GM12878 (cell line): ENCODE data around the gene MEP1B. TPM values are rescaled to one million over a fixed set of nuclear protein-coding genes. Genes with fewer than 3 reads are reported as not detected.

Experiments used
- ATAC-seq: fragments of 200-7000 bp; cut with Tn5 transposase; 3 replicates; pipeline ENCODE4 v1.9.1; 2020; ENCODE audit warnings: mild to moderate bottlenecking, moderate library complexity
- BruUV-seq: library from RNA; stranded (reverse); fragments of 400-500 nt; replicated peaks from 2 replicates; lab custom pipeline; 2021; lab: Mats Ljungman, UMichigan
- CTCF ChIA-PET: fragments of 300-600 bp; sonication (Branson Sonifier 250); formaldehyde crosslinking; extraction: SDS; loops from one replicate; lab custom pipeline; 2021; ENCODE audit warnings: inconsistent platforms; lab: Yijun Ruan, JAX
- POLR2A ChIA-PET: fragments of 350-600 bp; formaldehyde crosslinking; extraction: SDS; loops from one replicate; lab custom pipeline; 2021; ENCODE audit warnings: inconsistent platforms; lab: Charles Lee
- RAD21 ChIA-PET: fragments of 300-600 bp; sonication (Branson Sonifier 250); formaldehyde crosslinking; loops from one replicate; lab custom pipeline; 2023; ENCODE audit warnings: antibody characterized with exemption; ENCODE audit not compliant: unreplicated experiment; lab: Charles Lee
- SMC1A ChIA-PET: fragments of 300-600 bp; sonication (Branson Sonifier 250); formaldehyde crosslinking; loops from one replicate; lab custom pipeline; 2023; ENCODE audit not compliant: unreplicated experiment, uncharacterized antibody; lab: Charles Lee
- DNase-seq: peaks from one replicate; pipeline ENCODE4 v3.0.0-alpha.2; 2011; ENCODE audit warnings: low read depth, low spot score
- FAIRE-seq: peaks from 3 replicates; lab custom pipeline; 2011; peaks lifted over from hg19 to GRCh38; lab: Jason Lieb, UNC
- H2AFZ ChIP-seq: 2 replicates; pipeline ENCODE4 v1.6.0; 2011; ENCODE audit warnings: low read depth, low read length, control low read depth; ENCODE audit not compliant: control insufficient read depth
- H3K27ac ChIP-seq: 2 replicates; pipeline ENCODE4 v1.5.1; 2011; ENCODE audit warnings: control low read depth; ENCODE audit not compliant: control insufficient read depth, insufficient read depth
- H3K27me3 ChIP-seq, 2 experiments: replicated peaks in 1 of 2; 2 replicates each; pipeline versions ENCODE4 v1.6.0 to v1.6.1; 2011; ENCODE audit warnings: low read length in 1 of 2; ENCODE audit not compliant: control insufficient read depth in 2 of 2, insufficient read depth in 2 of 2
- H3K36me3 ChIP-seq, 2 experiments: 2 replicates each; pipeline ENCODE4 v1.5.1; 2011; ENCODE audit warnings: low read length in 1 of 2; ENCODE audit not compliant: control insufficient read depth in 2 of 2, insufficient read depth in 2 of 2
- H3K4me1 ChIP-seq: 2 replicates; pipeline ENCODE4 v1.6.1; 2011; ENCODE audit warnings: mild to moderate bottlenecking, low read length, moderate library complexity, mixed read lengths; ENCODE audit not compliant: control insufficient read depth, insufficient read depth
- H3K4me2 ChIP-seq: 2 replicates; pipeline ENCODE4 v1.6.0; 2011; ENCODE audit warnings: control low read depth; ENCODE audit not compliant: control insufficient read depth, insufficient read depth
- H3K4me3 ChIP-seq: fragments of 200-600 bp; sonication (generic); 2 replicates; pipeline ENCODE4 v1.5.1; 2016
- H3K79me2 ChIP-seq: 2 replicates; pipeline ENCODE4 v1.6.0; 2011; ENCODE audit warnings: low read length; ENCODE audit not compliant: control insufficient read depth, insufficient read depth
- H3K9ac ChIP-seq: 2 replicates; pipeline ENCODE4 v1.8.0; 2011; ENCODE audit warnings: low read length, control low read depth, mixed read lengths; ENCODE audit not compliant: control insufficient read depth, insufficient read depth
- H3K9me3 ChIP-seq: replicated peaks from 3 replicates; pipeline ENCODE4 v1.5.1; 2011; ENCODE audit warnings: mild to moderate bottlenecking, low read length; ENCODE audit not compliant: control insufficient read depth, insufficient read depth
- H4K20me1 ChIP-seq: 2 replicates; pipeline ENCODE4 v1.6.0; 2011; ENCODE audit not compliant: control insufficient read depth, insufficient read depth
- E4F1 ChIP-seq: fragments of 450-650 bp; IDR thresholded peaks from 2 replicates; pipeline ENCODE4 v1.6.1; 2018; ENCODE audit warnings: borderline replicate concordance, mild to moderate bottlenecking; ENCODE audit not compliant: partially characterized antibody
- LARP7 ChIP-seq: fragments of 450-650 bp; IDR thresholded peaks from 2 replicates; pipeline ENCODE4 v1.6.1; 2017; ENCODE audit warnings: mild to moderate bottlenecking
- POU2F2 ChIP-seq: IDR thresholded peaks from 3 replicates; pipeline ENCODE4 v1.6.1; 2011; ENCODE audit warnings: low read depth, mild to moderate bottlenecking, low read length, borderline replicate concordance
- RFX5 ChIP-seq: IDR thresholded peaks from 2 replicates; pipeline ENCODE4 v1.6.1; 2011; ENCODE audit warnings: low read depth, low read length, improper control_type of control experiment
- SREBF2 ChIP-seq: IDR thresholded peaks from 2 replicates; pipeline ENCODE4 v1.6.1; 2012; ENCODE audit warnings: mild to moderate bottlenecking, low read length
- WGBS: methylation state at CpG from one replicate; pipeline ENCODE4 v1.1.6; 2016; ENCODE audit warnings: low lambda C conversion rate; ENCODE audit not compliant: insufficient replicate concordance, insufficient coverage; ENCODE audit errors: missing lambda C conversion rate; 5-methylcytosine and 5-hydroxymethylcytosine counted together
- in situ Hi-C: fragments of 300-500 bp; cut with MboI; formaldehyde crosslinking; loops from 9 replicates; pipeline ENCODE4 v1.14.3; 2018; ENCODE audit warnings: mixed read lengths
- intact Hi-C: fragments of 100-400 bp; cut with micrococcal nuclease; formaldehyde crosslinking; loops from one replicate; pipeline ENCODE4 v1.14.2; 2022; ENCODE audit not compliant: unreplicated experiment
- polyA plus RNA-seq, 11 experiments: library from polyadenylated mRNA; depleted of rRNA in 4 of 11; unstranded in 6 of 11; stranded (reverse) in 5 of 11; fragments of >200 nt; fragmentation: Nextera tagmentation in 4 of 11; fragmentation: Illumina TruSeq in 1 of 11; extraction: Ambion mirVana in 4 of 11; extraction: Trizol in 1 of 11; gene quantifications; 1 replicate in 1 of 11; 2 replicates in 10 of 11; pipeline versions ENCODE4 v1.2.1 to v1.2.3, GENCODE V29; 2011 to 2016; ENCODE audit warnings: inconsistent platforms in 2 of 11, missing spikeins in 2 of 11, low read depth in 1 of 11
- total RNA-seq, 4 experiments: library from RNA; depleted of rRNA in 3 of 4; stranded (reverse); fragments of >200 nt in 3 of 4; fragmentation: Illumina TruSeq in 1 of 4; extraction: Trizol in 1 of 4; gene quantifications; 2 replicates each; pipeline versions ENCODE4 v1.2.1 to v1.2.3, GENCODE V29; 2013 to 2021

The MEP1B gene
- total and polyA plus RNA-seq, 10 of the 15 experiments (the other 5 are each of a cell fraction or from before 2014, with no cell fraction given): 0.04 to 0.05 TPM; not detected in 8

- 35% methylated on average over 5 of the region's 5 CpGs for WGBS
- Histone ChIP-seq H3K27ac (no peak overlapping the region), H4K20me1 (no peaks in the 10 kb centered on the region), H3K27me3 (peaks cover 2% of the 10 kb centered on the region in 2 experiments; a peak in 3 of 4 replicates), H3K9me3 (no peaks in the 10 kb centered on the region), H3K36me3 (no peaks in the 10 kb centered on the region), H3K4me2 (no peak overlapping the region), H3K4me3 (no peak overlapping the region), H3K9ac (no peak overlapping the region), H2AFZ (no peak overlapping the region), H3K79me2 (no peaks in the 10 kb centered on the region), H3K4me1 (no peaks in the 10 kb centered on the region)
- intact Hi-C loops (no loop called here), in situ Hi-C loops (no loop called here)
- ATAC-seq (no peak), FAIRE-seq (no peak), DNase-seq (no peak)
- SMC1A ChIA-PET: no interaction called here
- POLR2A ChIA-PET: no interaction called here
- BruUV-seq: no TSS peak
- CTCF ChIA-PET: interaction anchor here (1.2 to 2.0 kb wide), 3 partner anchors 13 to 81 kb away, joined by 3 to 5 read pairs (median 3); no protein-coding TSS in a partner anchor
- RAD21 ChIA-PET: no interaction called here
- TF ChIP-seq LARP7 (no peak), SREBF2 (no peak), POU2F2 (no peak), E4F1 (no peak), RFX5 (no peak)
- TF ChIP-seq, all 136 proteins: peak for 0
These were observed 48.9 kb downstream of the MEP1B start for GRCh38 chr18:32238635-32239268.
